ENCODE data around the gene SLC27A6. TPM values are rescaled to one million over a fixed set of nuclear protein-coding genes. Genes with fewer than 3 reads are reported as not detected.

The SLC27A6 gene
- total and polyA plus RNA-seq, 2 experiments from 2014 or later: 0.32 TPM; not detected in 1

DNA sequence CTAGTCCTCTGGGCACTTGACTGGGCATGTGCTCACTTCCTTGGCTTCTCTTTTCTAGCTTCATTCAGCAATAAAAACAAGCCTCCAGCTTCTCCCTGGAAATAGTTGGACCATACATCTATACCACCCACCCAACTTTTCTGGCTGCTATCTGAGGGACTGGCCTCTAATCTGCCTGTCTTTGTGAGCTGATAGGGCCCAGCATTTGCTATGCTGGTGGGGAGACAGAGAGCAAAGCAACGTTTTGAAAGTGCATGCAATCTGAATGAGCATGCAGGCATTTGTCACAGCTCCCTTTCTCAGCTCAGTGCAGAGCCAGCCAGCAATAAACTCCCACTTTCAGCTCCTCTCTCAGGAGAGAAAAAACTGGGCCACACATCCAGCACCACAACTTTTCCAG lies 78.6 kb downstream of the SLC27A6 start:
- in situ Hi-C loops (cut with MboI): no loop called here

DNA sequence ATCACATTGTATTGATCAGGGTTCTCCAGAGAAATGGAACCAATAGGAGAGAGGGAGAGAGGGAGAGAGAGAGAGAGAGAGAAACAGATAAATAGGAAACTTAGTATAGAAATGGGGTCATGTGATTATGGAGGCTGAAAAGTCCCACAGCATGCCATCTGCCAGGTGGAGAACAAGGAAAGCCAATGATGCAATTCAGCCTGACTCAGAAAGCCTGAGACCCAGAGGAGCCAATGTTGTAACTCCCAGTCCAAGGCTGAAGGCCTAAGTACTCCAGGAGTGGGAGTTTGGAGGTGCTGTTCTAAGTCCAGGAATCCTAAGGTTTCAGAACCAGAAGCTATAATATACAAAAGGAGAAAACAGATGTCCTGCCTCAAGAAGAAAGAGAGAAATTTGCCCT lies 80.9 kb downstream of the SLC27A6 start:
- no peaks in the 10 kb centered on the region for H4K20me1 ChIP-seq (ENCODE audit: insufficient read depth)
- H3K9me3 ChIP-seq (ENCODE audit: low read depth): no peaks in the 10 kb centered on the region
- in situ Hi-C loops (cut with MboI): no loop called here
- no peaks in the 10 kb centered on the region for H3K27me3 ChIP-seq (replicated peaks; ENCODE audit: insufficient read depth)
- H3K9ac ChIP-seq: no peak overlapping the region
- no peaks in the 10 kb centered on the region for H3K79me2 ChIP-seq (ENCODE audit: insufficient read depth)
- no peaks in the 10 kb centered on the region for H3K36me3 ChIP-seq (ENCODE audit: low read depth)
- no peak for DNase-seq
- no peak overlapping the region for H3K27ac ChIP-seq
- TF ChIP-seq EZH2 (IDR thresholded peaks at IDR 0.05; ENCODE audit: insufficient read depth, poor library complexity, severe bottlenecking) (no peak), EZH2phosphoT487 (IDR thresholded peaks at IDR 0.05; ENCODE audit: insufficient read depth, low read depth) (no peak)
- no peak overlapping the region for H3K4me3 ChIP-seq
- H3F3A ChIP-seq (ENCODE audit: insufficient read depth): no peaks in the 10 kb centered on the region
- no peak overlapping the region for H3K4me2 ChIP-seq (ENCODE audit: unreplicated experiment)
- H2AFZ ChIP-seq: no peak overlapping the region
- no peaks in the 10 kb centered on the region for H3K4me1 ChIP-seq (ENCODE audit: insufficient read depth)
- no peaks in the 10 kb centered on the region for H3K9me2 ChIP-seq (ENCODE audit: insufficient read depth)

More for the DNA sequence above, 78.6 kb downstream of the SLC27A6 start:
- Histone ChIP-seq H3K4me3 (no peak overlapping the region), H3K9ac (no peak overlapping the region), H4K20me1 (ENCODE audit: insufficient read depth) (no peaks in the 10 kb centered on the region), H3K4me2 (ENCODE audit: unreplicated experiment) (no peak overlapping the region), H3F3A (ENCODE audit: insufficient read depth) (no peaks in the 10 kb centered on the region), H3K79me2 (ENCODE audit: insufficient read depth) (no peaks in the 10 kb centered on the region), H3K27me3 (replicated peaks; ENCODE audit: insufficient read depth) (no peaks in the 10 kb centered on the region), H3K9me3 (ENCODE audit: low read depth) (no peaks in the 10 kb centered on the region), H2AFZ (no peak overlapping the region), H3K9me2 (ENCODE audit: insufficient read depth) (no peaks in the 10 kb centered on the region), H3K36me3 (ENCODE audit: low read depth) (no peaks in the 10 kb centered on the region), H3K27ac (no peak overlapping the region), H3K4me1 (ENCODE audit: insufficient read depth) (no peaks in the 10 kb centered on the region)
- WGBS, 2 experiments (ENCODE audit: low coverage in 1 of 2, low lambda C conversion rate in 2 of 2, missing lambda C conversion rate in 2 of 2): 0 to 9% methylated on average over 1 of the region's 1 CpG
- no peak for DNase-seq
- no peak for TF ChIP-seq EZH2 (IDR thresholded peaks at IDR 0.05; ENCODE audit: insufficient read depth, poor library complexity, severe bottlenecking)
- no peak for TF ChIP-seq EZH2phosphoT487 (IDR thresholded peaks at IDR 0.05; ENCODE audit: insufficient read depth, low read depth)

DNA sequence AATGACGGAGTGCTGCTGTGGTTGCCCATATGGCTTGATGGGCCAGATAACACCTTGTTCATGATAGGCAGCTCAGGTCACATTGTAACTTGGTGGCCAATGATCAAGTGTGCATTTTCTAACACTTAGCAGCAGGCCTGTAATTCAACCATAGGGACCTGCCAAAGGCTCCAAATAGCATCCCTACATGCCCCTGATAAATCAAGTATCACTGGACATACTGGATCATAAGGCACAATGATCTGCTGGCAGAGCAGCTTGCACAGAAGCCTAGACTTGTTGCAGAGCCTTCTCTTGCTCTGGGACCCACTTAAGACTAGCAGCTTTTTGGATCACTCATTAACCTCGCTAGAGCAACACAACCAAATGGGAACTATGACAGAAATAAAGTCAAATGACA lies 83.2 kb downstream of the SLC27A6 start:
- WGBS, 2 experiments (ENCODE audit: low coverage in 1 of 2, low lambda C conversion rate in 2 of 2, missing lambda C conversion rate in 2 of 2): 26% methylated on average over 2 of the region's 2 CpGs
- no peaks in the 10 kb centered on the region for H3F3A ChIP-seq (ENCODE audit: insufficient read depth)
- no peak overlapping the region for H2AFZ ChIP-seq
- H3K9me2 ChIP-seq (ENCODE audit: insufficient read depth): no peaks in the 10 kb centered on the region
- H3K27me3 ChIP-seq (replicated peaks; ENCODE audit: insufficient read depth): no peaks in the 10 kb centered on the region
- H3K79me2 ChIP-seq (ENCODE audit: insufficient read depth): no peaks in the 10 kb centered on the region
- no peaks in the 10 kb centered on the region for H3K36me3 ChIP-seq (ENCODE audit: low read depth)
- H3K9ac ChIP-seq: no peak overlapping the region
- DNase-seq: no peak
- no peaks in the 10 kb centered on the region for H4K20me1 ChIP-seq (ENCODE audit: insufficient read depth)
- H3K9me3 ChIP-seq (ENCODE audit: low read depth): no peaks in the 10 kb centered on the region
- no peak overlapping the region for H3K4me2 ChIP-seq (ENCODE audit: unreplicated experiment)
- in situ Hi-C loops (cut with MboI): no loop called here
- H3K4me1 ChIP-seq (ENCODE audit: insufficient read depth): no peaks in the 10 kb centered on the region
- no peak overlapping the region for H3K4me3 ChIP-seq
- no peak for TF ChIP-seq EZH2phosphoT487 (IDR thresholded peaks at IDR 0.05; ENCODE audit: insufficient read depth, low read depth)
- no peak for TF ChIP-seq EZH2 (IDR thresholded peaks at IDR 0.05; ENCODE audit: insufficient read depth, poor library complexity, severe bottlenecking)
- H3K27ac ChIP-seq: no peak overlapping the region

DNA sequence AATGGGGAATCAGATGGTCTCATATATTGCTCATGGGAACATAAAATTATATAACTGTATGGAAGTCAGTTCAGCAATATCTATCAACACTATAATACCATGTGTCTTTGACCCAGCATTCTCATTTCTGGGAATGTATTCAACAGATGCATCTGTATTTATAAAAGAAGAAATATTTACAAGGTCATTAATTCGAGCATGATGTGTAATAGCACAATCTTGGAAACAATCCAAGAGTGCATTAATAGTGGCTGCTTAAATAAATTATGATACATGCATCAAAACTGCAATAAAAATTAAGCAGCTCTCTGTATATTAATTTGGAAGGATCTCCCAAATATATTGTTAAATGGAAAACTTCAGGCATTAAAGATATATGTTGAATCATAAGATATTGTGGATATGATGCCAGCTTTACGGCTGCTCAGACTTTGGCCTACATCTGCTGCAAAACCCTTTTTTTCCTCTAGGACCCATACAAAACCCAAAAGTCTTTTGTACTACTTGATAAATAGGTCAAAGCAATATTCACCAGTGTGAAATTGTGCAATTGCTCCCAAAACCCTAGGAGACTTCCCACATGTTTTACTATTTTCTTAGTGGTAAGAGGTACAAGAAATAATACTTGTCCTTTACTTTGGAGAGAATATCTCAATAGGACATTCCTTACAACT lies 84.0 kb downstream of the SLC27A6 start:
- Histone ChIP-seq H3K9me3 (ENCODE audit: low read depth) (no peaks in the 10 kb centered on the region), H4K20me1 (ENCODE audit: insufficient read depth) (no peaks in the 10 kb centered on the region), H3K27ac (no peak overlapping the region), H3F3A (ENCODE audit: insufficient read depth) (no peaks in the 10 kb centered on the region), H3K9ac (no peak overlapping the region), H3K4me2 (ENCODE audit: unreplicated experiment) (no peak overlapping the region), H3K27me3 (replicated peaks; ENCODE audit: insufficient read depth) (no peaks in the 10 kb centered on the region), H3K36me3 (ENCODE audit: low read depth) (no peaks in the 10 kb centered on the region), H3K79me2 (ENCODE audit: insufficient read depth) (no peaks in the 10 kb centered on the region), H3K4me1 (ENCODE audit: insufficient read depth) (no peaks in the 10 kb centered on the region), H3K9me2 (ENCODE audit: insufficient read depth) (no peaks in the 10 kb centered on the region), H2AFZ (no peak overlapping the region), H3K4me3 (no peak overlapping the region)
- 10 to 24% methylated on average over 2 of the region's 2 CpGs for WGBS, 2 experiments (ENCODE audit: low coverage in 1 of 2, low lambda C conversion rate in 2 of 2, missing lambda C conversion rate in 2 of 2)
- DNase-seq: no peak
- TF ChIP-seq EZH2phosphoT487 (IDR thresholded peaks at IDR 0.05; ENCODE audit: insufficient read depth, low read depth): no peak
- TF ChIP-seq EZH2 (IDR thresholded peaks at IDR 0.05; ENCODE audit: insufficient read depth, poor library complexity, severe bottlenecking): no peak
- in situ Hi-C loops (cut with MboI): no loop called here

DNA sequence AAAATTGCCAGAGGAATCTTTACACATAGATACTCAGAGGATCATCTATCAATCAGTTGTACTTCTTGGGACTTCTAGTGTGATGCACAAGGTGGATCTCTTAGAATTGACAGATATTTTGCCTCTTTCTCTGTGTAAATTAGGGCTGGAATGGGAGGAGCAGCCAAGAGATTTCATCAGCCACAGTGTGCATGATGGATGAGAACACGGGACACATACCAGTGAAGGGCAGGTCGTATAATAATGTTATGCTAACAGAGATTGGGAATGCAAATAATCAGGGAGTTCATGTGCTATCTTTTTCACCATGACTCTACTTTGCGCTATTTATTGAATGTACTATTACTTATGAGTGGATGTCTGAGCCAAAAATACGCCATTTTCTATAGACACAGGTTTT lies 86.0 kb downstream of the SLC27A6 start:
- DNase-seq: no peak
- Histone ChIP-seq H3K9me3 (ENCODE audit: low read depth) (no peaks in the 10 kb centered on the region), H3K4me1 (ENCODE audit: insufficient read depth) (no peaks in the 10 kb centered on the region), H3K4me3 (no peak overlapping the region), H3K36me3 (ENCODE audit: low read depth) (no peaks in the 10 kb centered on the region), H4K20me1 (ENCODE audit: insufficient read depth) (no peaks in the 10 kb centered on the region), H3K27me3 (replicated peaks; ENCODE audit: insufficient read depth) (no peaks in the 10 kb centered on the region), H2AFZ (no peak overlapping the region), H3F3A (ENCODE audit: insufficient read depth) (no peaks in the 10 kb centered on the region), H3K9me2 (ENCODE audit: insufficient read depth) (no peaks in the 10 kb centered on the region), H3K79me2 (ENCODE audit: insufficient read depth) (no peaks in the 10 kb centered on the region), H3K27ac (no peak overlapping the region), H3K9ac (no peak overlapping the region), H3K4me2 (ENCODE audit: unreplicated experiment) (no peak overlapping the region)
- TF ChIP-seq EZH2phosphoT487 (IDR thresholded peaks at IDR 0.05; ENCODE audit: insufficient read depth, low read depth) (no peak), EZH2 (IDR thresholded peaks at IDR 0.05; ENCODE audit: insufficient read depth, poor library complexity, severe bottlenecking) (no peak)
- 13 to 15% methylated on average over 4 of the region's 4 CpGs for WGBS, 2 experiments (ENCODE audit: low coverage in 1 of 2, low lambda C conversion rate in 2 of 2, missing lambda C conversion rate in 2 of 2)
- in situ Hi-C loops (cut with MboI): no loop called here

All from GM23248 (cell line).